Brain pericyte (primary cell): ENCODE results near the gene MED12L.

ENCODE experiments used
- DNase-seq: peaks from one replicate; pipeline ENCODE4 v3.0.0-alpha.2; 2012; ENCODE audit warnings: low read depth, low spot score

MED12L gene

GRCh38 chr3:151320131-151320530 lies 234.7 kb downstream of the MED12L start:
- DNase-seq: no peak

- DNase-seq: no peak
Measured at GRCh38 chr3:151321526-151321925, 236.1 kb downstream of the MED12L start.

GRCh38 chr3:151322511-151322910 lies 237.0 kb downstream of the MED12L start:
- DNase-seq: no peak

DNA sequence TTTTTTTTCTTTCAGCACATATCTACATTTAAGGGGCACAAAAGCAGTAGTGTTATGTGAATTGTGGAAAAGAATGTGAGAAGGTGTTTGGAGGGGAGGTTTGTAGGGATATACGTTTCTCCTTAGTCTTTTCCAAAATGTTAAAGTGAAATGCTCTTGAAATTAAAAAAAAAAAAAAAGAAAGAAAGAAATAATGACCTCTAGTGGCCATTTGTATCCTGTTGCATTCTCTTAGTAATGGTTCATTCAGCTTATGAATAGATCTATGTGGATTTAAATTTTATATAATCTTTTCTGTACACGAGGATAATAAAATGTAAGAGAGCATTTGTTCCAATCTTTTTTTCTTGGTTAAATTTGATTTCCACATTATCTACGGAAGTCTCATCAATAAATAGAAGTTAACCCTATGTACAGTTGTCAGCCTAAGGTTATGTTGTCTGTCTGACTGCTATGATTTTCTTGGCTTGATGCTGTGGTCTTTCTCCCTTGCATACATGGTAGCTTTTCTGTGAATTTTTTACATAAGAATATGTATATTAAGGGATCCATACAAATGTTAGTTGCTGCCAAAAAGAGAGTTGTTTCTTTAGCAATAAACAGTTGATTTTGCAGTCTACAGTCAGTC lies 242.2 kb downstream of the MED12L start:
- no peak for DNase-seq

- DNase-seq: no peak
Measured at GRCh38 chr3:151328298-151328995, 243.0 kb downstream of the MED12L start.

DNA sequence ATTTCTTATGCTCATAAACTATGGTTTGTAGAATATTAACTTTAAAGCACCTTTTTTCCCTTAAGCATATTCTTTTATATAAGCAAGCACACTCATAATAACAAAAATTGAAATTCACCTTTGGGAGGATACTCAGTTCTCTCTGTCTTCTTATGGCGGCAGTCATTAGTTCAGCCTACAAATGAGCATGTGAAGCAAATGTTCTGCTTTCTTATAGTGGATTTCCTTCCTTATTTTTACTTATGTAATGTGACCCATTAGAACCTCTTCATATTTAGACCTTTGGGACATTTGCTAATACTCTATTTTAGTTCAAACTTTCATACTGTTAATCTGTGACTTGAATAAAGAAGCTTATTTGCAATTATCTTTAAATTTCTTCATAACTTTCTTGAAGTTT lies 243.9 kb downstream of the MED12L start, which contains the start of gene P2RY13:
TSS of gene P2RY13 (minus strand) at position 187 of the 400 bp plus-strand sequence. CDS start at position 166, 21 bp downstream.
- DNase-seq: no peak

- DNase-seq: no peak
Measured at GRCh38 chr3:151330379-151330778, 244.9 kb downstream of the MED12L start.

GRCh38 chr3:151330899-151331298 lies 245.4 kb downstream of the MED12L start:
- no peak for DNase-seq

- no peak for DNase-seq
Measured at GRCh38 chr3:151331696-151332095, 246.2 kb downstream of the MED12L start.

GRCh38 chr3:151345859-151346258 lies 260.4 kb downstream of the MED12L start:
- no peak for DNase-seq

GRCh38 chr3:151346292-151346691 lies 260.8 kb downstream of the MED12L start:
- DNase-seq: no peak

DNA sequence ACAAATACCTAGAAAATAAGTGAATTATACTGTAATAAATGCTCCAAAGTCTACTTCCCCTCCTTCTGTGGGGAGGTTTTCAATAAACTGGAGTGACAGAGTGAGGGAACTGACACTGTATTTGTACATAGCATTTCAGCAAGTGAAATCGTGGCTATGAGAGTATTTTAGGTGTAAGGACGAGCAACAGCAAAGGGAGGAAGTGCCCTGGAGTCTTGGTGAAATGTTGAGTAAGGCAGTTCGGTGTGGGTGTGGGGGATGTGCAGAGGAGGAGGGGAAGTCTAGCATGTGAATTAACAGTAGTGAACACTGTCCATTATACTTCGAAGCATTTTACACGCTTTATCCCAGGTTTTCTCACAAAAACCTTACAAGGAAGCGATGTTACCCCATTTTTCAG lies 262.0 kb downstream of the MED12L start:
- DNase-seq: no peak

DNA sequence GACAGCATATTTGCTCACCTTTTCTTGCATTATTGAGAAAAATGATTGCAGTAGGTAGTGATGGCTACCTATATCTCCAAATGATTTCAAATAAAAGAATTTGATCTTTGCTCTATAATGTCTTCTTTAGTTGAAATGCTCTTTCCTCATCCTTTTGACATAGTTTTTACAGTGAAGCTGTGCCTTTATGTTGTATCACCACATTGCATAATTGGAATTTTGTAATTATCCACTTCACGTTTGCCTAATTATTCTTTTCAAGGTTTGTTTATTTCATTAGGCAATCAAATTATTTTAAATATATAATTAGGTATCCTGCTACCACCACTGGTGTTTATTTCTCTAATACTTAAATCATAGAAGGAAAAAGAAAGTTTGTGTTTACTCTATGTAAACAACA lies 265.2 kb downstream of the MED12L start:
- DNase-seq: no peak

DNA sequence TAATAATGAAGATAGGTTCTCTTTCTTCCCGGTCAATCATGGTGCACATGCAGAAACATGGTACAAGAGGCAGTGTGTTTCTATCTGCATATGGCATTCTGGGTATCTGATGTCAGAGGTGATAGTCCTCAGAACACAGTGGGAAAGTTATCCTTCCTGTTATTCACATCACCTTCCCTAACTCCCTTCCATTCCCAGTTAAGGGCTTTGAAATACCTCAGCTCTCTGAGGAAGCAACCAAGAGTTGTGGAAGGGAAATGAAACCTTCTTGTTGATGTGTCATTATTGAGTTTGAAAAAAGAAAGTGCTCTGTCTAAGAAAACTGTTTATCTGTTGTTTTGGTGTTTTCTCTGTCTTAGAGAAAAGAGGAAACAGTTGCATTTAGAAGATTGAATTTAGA lies 265.8 kb downstream of the MED12L start:
- DNase-seq: no peak

DNA sequence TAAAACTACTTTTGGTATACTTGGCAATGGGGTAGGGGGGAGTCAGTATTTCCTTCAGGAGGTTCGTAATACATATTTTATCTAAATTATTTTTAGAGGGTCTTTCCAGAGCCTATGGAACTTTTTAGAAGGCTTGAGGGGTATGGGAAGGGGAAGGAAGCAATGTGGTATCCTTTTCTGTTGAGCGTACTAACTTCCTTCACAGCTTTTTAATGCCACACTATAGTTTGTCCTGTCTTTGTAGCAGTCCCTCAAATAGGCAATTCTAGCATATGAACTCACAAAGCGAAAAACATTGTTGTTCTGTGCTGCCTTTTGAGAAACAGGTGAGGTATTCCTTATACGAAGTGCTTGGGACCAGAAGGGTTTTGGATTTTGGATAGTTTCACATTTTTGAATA lies 266.2 kb downstream of the MED12L start:
- no peak for DNase-seq

- DNase-seq: no peak
Measured at GRCh38 chr3:151356794-151357462, 271.5 kb downstream of the MED12L start.

DNA sequence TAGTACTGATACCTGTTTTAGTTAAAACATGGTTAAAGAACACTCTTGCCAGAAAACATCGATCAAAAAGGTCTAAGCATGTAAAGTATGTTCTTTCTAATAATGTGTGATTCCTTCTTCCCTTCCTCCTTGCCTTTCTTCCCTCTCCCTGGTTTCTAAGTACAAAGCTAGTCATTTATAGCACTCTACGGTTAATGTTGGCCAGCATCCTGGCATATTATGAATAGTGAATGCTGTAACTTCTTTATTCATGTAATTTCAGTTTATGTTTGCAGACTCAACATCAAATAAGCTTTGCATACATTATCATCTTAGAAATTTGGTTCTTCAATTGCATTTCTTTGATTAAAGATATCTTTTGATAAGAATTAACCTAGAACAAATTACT lies 272.0 kb downstream of the MED12L start:
- DNase-seq: no peak

DNA sequence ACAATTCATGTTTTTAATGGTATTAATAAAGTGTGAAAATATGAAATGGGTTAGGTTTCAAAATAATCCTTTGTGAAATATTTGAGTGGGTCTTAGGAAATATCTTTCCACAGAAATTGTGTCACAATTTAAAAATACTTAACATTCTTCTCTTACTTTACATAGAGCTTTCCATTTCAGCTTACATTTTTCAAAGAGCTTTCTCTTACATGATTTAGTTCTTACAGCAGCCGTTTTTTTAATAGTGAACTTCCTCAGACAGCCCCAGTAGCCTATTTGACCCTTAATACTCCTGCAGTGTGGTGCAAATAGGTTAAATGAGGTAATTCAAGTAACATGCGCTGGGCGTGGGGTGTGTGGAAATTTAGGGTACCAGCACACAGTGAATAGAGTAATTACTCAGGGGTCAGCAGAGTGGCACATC lies 277.3 kb downstream of the MED12L start:
- no peak for DNase-seq

GRCh38 chr3:151366993-151367392 lies 281.5 kb downstream of the MED12L start:
- no peak for DNase-seq

GRCh38 chr3:151367448-151367847 lies 282.0 kb downstream of the MED12L start:
- DNase-seq: no peak

DNA sequence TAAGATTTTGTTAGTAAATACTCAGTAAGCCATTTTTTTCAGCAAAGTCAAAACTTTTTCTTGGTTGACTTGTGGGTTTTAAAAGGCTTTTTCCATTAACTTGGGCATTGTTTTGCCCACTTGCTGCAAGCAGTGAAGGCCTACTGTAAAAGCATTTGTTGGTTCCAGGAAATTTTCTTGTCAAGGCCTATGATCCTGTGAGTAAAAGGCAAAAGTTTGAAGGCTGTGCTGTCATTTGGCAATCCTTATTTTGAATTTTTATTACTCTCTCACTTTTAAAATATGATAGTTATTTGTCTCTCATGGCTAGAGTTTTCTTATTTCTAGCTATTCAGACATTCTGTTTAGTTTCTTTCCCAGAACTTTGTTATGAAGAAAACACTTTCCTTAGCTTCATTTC lies 286.1 kb downstream of the MED12L start:
- no peak for DNase-seq

- no peak for DNase-seq
Measured at GRCh38 chr3:151372063-151372820, 286.8 kb downstream of the MED12L start.
